ENCODE measurements around the gene GDE1.

The GDE1 gene

DNA sequence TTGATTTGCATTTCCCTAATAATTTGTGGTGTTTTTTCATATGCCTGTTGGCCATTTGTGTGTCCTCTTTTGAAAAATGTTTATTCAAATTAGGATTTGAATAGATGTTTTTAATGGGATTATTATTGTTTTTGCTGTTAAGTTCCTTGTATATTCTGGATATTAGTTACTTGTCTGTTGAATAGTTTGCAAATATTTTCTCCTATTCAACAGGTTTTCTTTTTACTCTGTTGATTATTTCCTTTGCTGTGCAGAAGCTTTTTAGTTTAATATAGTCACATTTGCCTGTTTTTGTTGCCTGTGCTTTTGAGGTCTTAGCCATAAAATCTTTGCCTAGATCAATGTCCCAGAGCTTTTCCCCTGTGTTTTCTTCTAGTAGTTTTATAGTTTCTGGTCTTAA, 9.6 kb downstream of the GDE1 start:
- TF ChIP-seq, protein P1, sequence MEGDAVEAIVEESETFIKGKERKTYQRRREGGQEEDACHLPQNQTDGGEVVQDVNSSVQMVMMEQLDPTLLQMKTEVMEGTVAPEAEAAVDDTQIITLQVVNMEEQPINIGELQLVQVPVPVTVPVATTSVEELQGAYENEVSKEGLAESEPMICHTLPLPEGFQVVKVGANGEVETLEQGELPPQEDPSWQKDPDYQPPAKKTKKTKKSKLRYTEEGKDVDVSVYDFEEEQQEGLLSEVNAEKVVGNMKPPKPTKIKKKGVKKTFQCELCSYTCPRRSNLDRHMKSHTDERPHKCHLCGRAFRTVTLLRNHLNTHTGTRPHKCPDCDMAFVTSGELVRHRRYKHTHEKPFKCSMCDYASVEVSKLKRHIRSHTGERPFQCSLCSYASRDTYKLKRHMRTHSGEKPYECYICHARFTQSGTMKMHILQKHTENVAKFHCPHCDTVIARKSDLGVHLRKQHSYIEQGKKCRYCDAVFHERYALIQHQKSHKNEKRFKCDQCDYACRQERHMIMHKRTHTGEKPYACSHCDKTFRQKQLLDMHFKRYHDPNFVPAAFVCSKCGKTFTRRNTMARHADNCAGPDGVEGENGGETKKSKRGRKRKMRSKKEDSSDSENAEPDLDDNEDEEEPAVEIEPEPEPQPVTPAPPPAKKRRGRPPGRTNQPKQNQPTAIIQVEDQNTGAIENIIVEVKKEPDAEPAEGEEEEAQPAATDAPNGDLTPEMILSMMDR (IDR thresholded peaks at IDR 0.05; ENCODE audit: insufficient read depth, low read length, poor library complexity, severe bottlenecking): no peak
- no peak for TF ChIP-seq EZH2phosphoT487 (conservative IDR thresholded peaks at IDR 0.05; ENCODE audit: low read length)
- H3K9ac ChIP-seq (ENCODE audit: low read length): no peak overlapping the region
- no peaks in the 10 kb centered on the region for H3K27me3 ChIP-seq (ENCODE audit: low read length)
- H3K27ac ChIP-seq (ENCODE audit: low read depth, low read length): no peak overlapping the region
- no peak overlapping the region for H3K4me2 ChIP-seq (ENCODE audit: low read depth, low read length, poor library complexity, severe bottlenecking)
- H3K9me3 ChIP-seq (ENCODE audit: insufficient read depth, low read length): no peaks in the 10 kb centered on the region
- H3K9me2 ChIP-seq (replicated peaks; ENCODE audit: insufficient read depth, low read length): no peaks in the 10 kb centered on the region
- peaks cover 3% of the 10 kb centered on the region; the same call in 1 of the 2 replicates for H3K79me2 ChIP-seq (ENCODE audit: insufficient read depth, low read length)
- H4K20me1 ChIP-seq (ENCODE audit: low read depth, low read length): no peaks in the 10 kb centered on the region
- no peak overlapping the region for H2AFZ ChIP-seq (ENCODE audit: low read depth, low read length, severe bottlenecking)
- H3K36me3 ChIP-seq (ENCODE audit: low read length): peaks cover 22% of the 10 kb centered on the region
- no peak overlapping the region for H3K4me3 ChIP-seq (ENCODE audit: insufficient read depth, low read length, poor library complexity, severe bottlenecking)
- no peaks in the 10 kb centered on the region for H3F3A ChIP-seq (ENCODE audit: insufficient read depth)

DNA sequence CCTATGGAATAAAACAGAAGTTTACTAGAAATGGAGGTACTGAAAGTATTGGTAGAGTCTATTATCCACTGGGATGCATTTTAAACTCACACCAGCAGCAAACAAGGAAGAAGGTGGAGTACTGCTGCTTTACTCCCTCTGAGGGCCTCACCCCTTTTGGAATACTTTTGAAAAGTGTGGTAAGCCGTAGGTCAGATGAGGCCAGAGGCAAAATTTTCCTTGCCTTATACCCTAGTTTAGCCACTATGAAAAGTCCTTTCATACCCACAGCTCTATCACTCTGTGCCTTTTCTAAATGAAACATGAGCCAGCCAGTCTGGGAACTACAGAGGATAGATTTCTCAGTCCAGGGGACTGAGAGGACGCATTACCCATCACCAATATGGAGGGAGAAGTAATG, 14.0 kb downstream of the GDE1 start:
- Histone ChIP-seq H3F3A (ENCODE audit: insufficient read depth) (no peaks in the 10 kb centered on the region), H3K4me3 (ENCODE audit: insufficient read depth, low read length, poor library complexity, severe bottlenecking) (no peak overlapping the region), H3K9ac (ENCODE audit: low read length) (no peak overlapping the region), H2AFZ (ENCODE audit: low read depth, low read length, severe bottlenecking) (no peak overlapping the region), H3K79me2 (ENCODE audit: insufficient read depth, low read length) (no peaks in the 10 kb centered on the region), H3K4me2 (ENCODE audit: low read depth, low read length, poor library complexity, severe bottlenecking) (no peak overlapping the region), H3K36me3 (ENCODE audit: low read length) (peaks cover 18% of the 10 kb centered on the region), H3K27me3 (ENCODE audit: low read length) (no peaks in the 10 kb centered on the region), H4K20me1 (ENCODE audit: low read depth, low read length) (no peaks in the 10 kb centered on the region), H3K9me2 (replicated peaks; ENCODE audit: insufficient read depth, low read length) (no peaks in the 10 kb centered on the region), H3K9me3 (ENCODE audit: insufficient read depth, low read length) (no peaks in the 10 kb centered on the region), H3K27ac (ENCODE audit: low read depth, low read length) (no peak overlapping the region)
- TF ChIP-seq, protein P1 (IDR thresholded peaks at IDR 0.05; ENCODE audit: insufficient read depth, low read length, poor library complexity, severe bottlenecking): no peak
- no peak for TF ChIP-seq EZH2phosphoT487 (conservative IDR thresholded peaks at IDR 0.05; ENCODE audit: low read length)

DNA sequence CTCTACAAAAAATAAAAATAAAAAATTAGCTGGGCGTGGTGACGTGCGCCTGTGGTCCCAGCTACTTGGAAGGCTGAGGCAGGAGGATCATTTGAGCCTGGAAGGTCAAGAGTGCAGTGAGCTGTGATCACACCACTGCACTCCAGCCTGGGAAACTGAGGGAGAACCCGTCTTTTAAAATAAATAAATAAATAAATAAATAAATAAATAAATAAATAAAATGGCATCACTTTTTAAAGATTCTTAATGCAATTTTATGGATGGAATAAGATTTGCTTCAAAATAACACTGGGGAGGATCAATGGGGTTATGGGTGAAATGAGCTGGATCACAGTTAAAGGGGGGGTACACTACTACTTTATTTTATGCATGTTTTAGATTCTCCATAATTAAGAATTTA, 14.9 kb downstream of the GDE1 start:
- no peaks in the 10 kb centered on the region for H4K20me1 ChIP-seq (ENCODE audit: low read depth, low read length)
- no peaks in the 10 kb centered on the region for H3K27me3 ChIP-seq (ENCODE audit: low read length)
- no peak overlapping the region for H3K4me2 ChIP-seq (ENCODE audit: low read depth, low read length, poor library complexity, severe bottlenecking)
- no peak for TF ChIP-seq EZH2phosphoT487 (conservative IDR thresholded peaks at IDR 0.05; ENCODE audit: low read length)
- TF ChIP-seq, protein P1 (IDR thresholded peaks at IDR 0.05; ENCODE audit: insufficient read depth, low read length, poor library complexity, severe bottlenecking): no peak
- H3K79me2 ChIP-seq (ENCODE audit: insufficient read depth, low read length): no peaks in the 10 kb centered on the region
- no peaks in the 10 kb centered on the region for H3K9me2 ChIP-seq (replicated peaks; ENCODE audit: insufficient read depth, low read length)
- H3K27ac ChIP-seq (ENCODE audit: low read depth, low read length): no peak overlapping the region
- H3F3A ChIP-seq (ENCODE audit: insufficient read depth): no peaks in the 10 kb centered on the region
- H3K9me3 ChIP-seq (ENCODE audit: insufficient read depth, low read length): no peaks in the 10 kb centered on the region
- H3K9ac ChIP-seq (ENCODE audit: low read length): no peak overlapping the region
- no peak overlapping the region for H3K4me3 ChIP-seq (ENCODE audit: insufficient read depth, low read length, poor library complexity, severe bottlenecking)
- H2AFZ ChIP-seq (ENCODE audit: low read depth, low read length, severe bottlenecking): no peak overlapping the region
- H3K36me3 ChIP-seq (ENCODE audit: low read length): peaks cover 19% of the 10 kb centered on the region

All from SU-DHL-6 (cell line).